ENCODE measurements around the gene MAPKBP1.

The MAPKBP1 gene

GRCh38 chr15:41788262-41788661 lies 14.0 kb downstream of the MAPKBP1 start:
- DNase-seq (ENCODE audit: low read depth in 2 of 2), result no peak

GRCh38 chr15:41789236-41789635 lies 15.0 kb downstream of the MAPKBP1 start:
- DNase-seq (ENCODE audit: low read depth in 2 of 2), result no peak

GRCh38 chr15:41789662-41790061 lies 15.4 kb downstream of the MAPKBP1 start:
- DNase-seq (ENCODE audit: low read depth in 2 of 2), result no peak

- no peak for DNase-seq (ENCODE audit: low read depth in 2 of 2)
Observed at GRCh38 chr15:41790169-41790568, 15.9 kb downstream of the MAPKBP1 start.

GRCh38 chr15:41790756-41791546 lies 16.7 kb downstream of the MAPKBP1 start:
- no peak for DNase-seq (ENCODE audit: low read depth in 2 of 2)

GRCh38 chr15:41791547-41791937 lies 17.3 kb downstream of the MAPKBP1 start:
- DNase-seq (ENCODE audit: low read depth in 2 of 2), result no peak

- DNase-seq (ENCODE audit: low read depth in 2 of 2), result no peak
Observed at GRCh38 chr15:41792000-41792637, 17.8 kb downstream of the MAPKBP1 start.

- DNase-seq (ENCODE audit: low read depth in 2 of 2), result no peak
Observed at GRCh38 chr15:41794081-41794480, 19.8 kb downstream of the MAPKBP1 start.

- DNase-seq (ENCODE audit: low read depth in 2 of 2), result no peak
Observed at GRCh38 chr15:41795996-41796856, 21.9 kb downstream of the MAPKBP1 start.

- DNase-seq (ENCODE audit: low read depth in 2 of 2), result no peak
Observed at GRCh38 chr15:41797201-41797944, 23.1 kb downstream of the MAPKBP1 start.

GRCh38 chr15:41798607-41799487 lies 24.6 kb downstream of the MAPKBP1 start:
- no peak for DNase-seq (ENCODE audit: low read depth in 2 of 2)

- no peak for DNase-seq (ENCODE audit: low read depth in 2 of 2)
Observed at GRCh38 chr15:41799488-41799805, 25.2 kb downstream of the MAPKBP1 start.

- no peak for DNase-seq (ENCODE audit: low read depth in 2 of 2)
Observed at GRCh38 chr15:41801185-41801584, 26.9 kb downstream of the MAPKBP1 start.

GRCh38 chr15:41801850-41802455 lies 27.7 kb downstream of the MAPKBP1 start:
- no peak for DNase-seq (ENCODE audit: low read depth in 2 of 2)

- no peak for DNase-seq (ENCODE audit: low read depth in 2 of 2)
Observed at GRCh38 chr15:41804361-41804760, 30.1 kb downstream of the MAPKBP1 start.

GRCh38 chr15:41804916-41805666 lies 30.8 kb downstream of the MAPKBP1 start:
- no peak for DNase-seq (ENCODE audit: low read depth in 2 of 2)

- no peak for DNase-seq (ENCODE audit: low read depth in 2 of 2)
Observed at GRCh38 chr15:41805711-41806110, 31.4 kb downstream of the MAPKBP1 start.

GRCh38 chr15:41806291-41807181 lies 32.3 kb downstream of the MAPKBP1 start:
- DNase-seq (ENCODE audit: low read depth in 2 of 2), result no peak

- no peak for DNase-seq (ENCODE audit: low read depth in 2 of 2)
Observed at GRCh38 chr15:41809121-41809520, 34.8 kb downstream of the MAPKBP1 start.

Measured in stimulated activated CD8-positive, alpha-beta memory T cell treated with anti-CD3 and anti-CD28 coated beads, Interleukin-7, amount 100 ng/mL, for 1 hour (primary cell).